Loucy (cell line): ENCODE measurements around the gene MAN1A2.
"Not testable (repeated sequence)": the region's sequence is repeated elsewhere in the genome, so short reads cannot be mapped to it uniquely, and the experiment has no call there.

Experiments used
- H2AFZ ChIP-seq: fragments of 200-600 bp; sonication (generic); 2 replicates; pipeline ENCODE4 v1.6.0; 2016; ENCODE audit warnings: antibody characterized with exemption, mild to moderate bottlenecking, low read length, moderate library complexity
- H3F3A ChIP-seq: fragments of 200-600 bp; 2 replicates; pipeline ENCODE4 v1.6.0; 2016; ENCODE audit warnings: antibody characterized with exemption, low read depth, mild to moderate bottlenecking
- H3K27me3 ChIP-seq: fragments of 200-600 bp; sonication (generic); 2 replicates; pipeline ENCODE4 v1.6.1; 2014; ENCODE audit warnings: low read length, mild to moderate bottlenecking; ENCODE audit not compliant: insufficient read depth, poor library complexity, severe bottlenecking
- H3K36me3 ChIP-seq: fragments of 200-600 bp; sonication (generic); 2 replicates; pipeline ENCODE4 v1.6.1; 2016; ENCODE audit warnings: low read length; ENCODE audit not compliant: insufficient read depth
- H3K4me1 ChIP-seq: fragments of 200-600 bp; sonication (generic); 2 replicates; pipeline ENCODE4 v1.5.1; 2014; ENCODE audit warnings: low read length, mild to moderate bottlenecking; ENCODE audit not compliant: insufficient read depth, poor library complexity, severe bottlenecking
- H3K4me2 ChIP-seq: fragments of 200-600 bp; sonication (generic); 2 replicates; pipeline ENCODE4 v1.6.0; 2014; ENCODE audit warnings: antibody characterized with exemption, low read length, low read depth, mild to moderate bottlenecking; ENCODE audit not compliant: poor library complexity, severe bottlenecking
- H3K4me3 ChIP-seq: fragments of 200-600 bp; sonication (generic); 2 replicates; pipeline ENCODE4 v1.5.1; 2014; ENCODE audit warnings: low read length, mild to moderate bottlenecking, mixed read lengths; ENCODE audit not compliant: poor library complexity, severe bottlenecking
- H3K79me2 ChIP-seq: fragments of 200-600 bp; sonication (generic); 2 replicates; pipeline ENCODE4 v1.6.1; 2014; ENCODE audit warnings: low read length; ENCODE audit not compliant: insufficient read depth
- H3K9ac ChIP-seq: fragments of 200-600 bp; sonication (generic); 2 replicates; pipeline ENCODE4 v1.6.0; 2014; ENCODE audit warnings: mild to moderate bottlenecking, low read depth, low read length, moderate library complexity; ENCODE audit not compliant: poor library complexity, severe bottlenecking
- H3K9me2 ChIP-seq: fragments of 200-600 bp; sonication (generic); replicated peaks from 2 replicates; pipeline ENCODE4 v1.6.1; 2016; ENCODE audit warnings: low read depth, low read length, mixed read lengths
- H3K9me3 ChIP-seq: fragments of 200-600 bp; sonication (generic); 2 replicates; pipeline ENCODE4 v1.6.1; 2014; ENCODE audit warnings: mild to moderate bottlenecking, antibody characterized with exemption, low read length, low read depth; ENCODE audit not compliant: insufficient read depth
- H4K20me1 ChIP-seq: fragments of 200-600 bp; sonication (generic); 2 replicates; pipeline ENCODE4 v1.6.0; 2014; ENCODE audit warnings: antibody characterized with exemption, low read length, mild to moderate bottlenecking; ENCODE audit not compliant: insufficient read depth, poor library complexity, severe bottlenecking
- EZH2phosphoT487 ChIP-seq: fragments of 200-600 bp; IDR thresholded peaks from 2 replicates; pipeline ENCODE4 v1.6.1; 2018; ENCODE audit warnings: antibody characterized with exemption, mild to moderate bottlenecking, moderate library complexity, borderline replicate concordance
- TF ChIP-seq, protein P1 (sequence below): fragments of 200-600 bp; sonication (generic); conservative IDR thresholded peaks from 2 replicates; pipeline ENCODE4 v1.5.1; 2014; ENCODE audit warnings: mild to moderate bottlenecking, antibody characterized with exemption, low read length

Gene MAN1A2

DNA sequence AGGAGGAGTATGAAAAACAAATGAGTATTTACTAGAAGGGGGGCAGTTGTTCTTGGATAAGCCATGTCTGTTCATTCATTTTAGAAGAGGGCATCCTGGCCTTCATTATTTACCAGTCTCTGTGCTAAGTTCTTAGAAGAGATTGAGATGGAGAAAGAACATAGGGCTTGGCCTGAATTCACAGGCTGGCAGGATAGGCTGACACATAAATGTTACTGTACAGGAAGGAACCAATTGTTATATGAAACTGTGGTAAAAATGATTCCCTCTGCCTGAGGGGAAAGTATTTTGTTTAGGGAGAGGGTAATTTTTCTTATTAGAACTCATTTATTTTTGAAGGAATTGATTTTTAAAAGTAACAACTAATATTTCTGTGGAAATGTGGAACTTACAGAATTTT lies 99.5 kb downstream of the MAN1A2 start:
- no peaks in the 10 kb centered on the region for H3K27me3 ChIP-seq
- H3K79me2 ChIP-seq = no peaks in the 10 kb centered on the region
- H3K4me3 ChIP-seq = no peak overlapping the region
- no peaks in the 10 kb centered on the region for H3K9me3 ChIP-seq
- H3K4me2 ChIP-seq = no peak overlapping the region
- H3F3A ChIP-seq = no peaks in the 10 kb centered on the region
- TF ChIP-seq, protein P1, sequence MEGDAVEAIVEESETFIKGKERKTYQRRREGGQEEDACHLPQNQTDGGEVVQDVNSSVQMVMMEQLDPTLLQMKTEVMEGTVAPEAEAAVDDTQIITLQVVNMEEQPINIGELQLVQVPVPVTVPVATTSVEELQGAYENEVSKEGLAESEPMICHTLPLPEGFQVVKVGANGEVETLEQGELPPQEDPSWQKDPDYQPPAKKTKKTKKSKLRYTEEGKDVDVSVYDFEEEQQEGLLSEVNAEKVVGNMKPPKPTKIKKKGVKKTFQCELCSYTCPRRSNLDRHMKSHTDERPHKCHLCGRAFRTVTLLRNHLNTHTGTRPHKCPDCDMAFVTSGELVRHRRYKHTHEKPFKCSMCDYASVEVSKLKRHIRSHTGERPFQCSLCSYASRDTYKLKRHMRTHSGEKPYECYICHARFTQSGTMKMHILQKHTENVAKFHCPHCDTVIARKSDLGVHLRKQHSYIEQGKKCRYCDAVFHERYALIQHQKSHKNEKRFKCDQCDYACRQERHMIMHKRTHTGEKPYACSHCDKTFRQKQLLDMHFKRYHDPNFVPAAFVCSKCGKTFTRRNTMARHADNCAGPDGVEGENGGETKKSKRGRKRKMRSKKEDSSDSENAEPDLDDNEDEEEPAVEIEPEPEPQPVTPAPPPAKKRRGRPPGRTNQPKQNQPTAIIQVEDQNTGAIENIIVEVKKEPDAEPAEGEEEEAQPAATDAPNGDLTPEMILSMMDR = no peak
- TF ChIP-seq EZH2phosphoT487 = no peak
- H2AFZ ChIP-seq = no peak overlapping the region
- H3K36me3 ChIP-seq = peaks cover 23% of the 10 kb centered on the region
- H3K9ac ChIP-seq = no peak overlapping the region
- no peaks in the 10 kb centered on the region for H3K4me1 ChIP-seq
- no peaks in the 10 kb centered on the region for H3K9me2 ChIP-seq
- peaks cover 2% of the 10 kb centered on the region for H4K20me1 ChIP-seq

DNA sequence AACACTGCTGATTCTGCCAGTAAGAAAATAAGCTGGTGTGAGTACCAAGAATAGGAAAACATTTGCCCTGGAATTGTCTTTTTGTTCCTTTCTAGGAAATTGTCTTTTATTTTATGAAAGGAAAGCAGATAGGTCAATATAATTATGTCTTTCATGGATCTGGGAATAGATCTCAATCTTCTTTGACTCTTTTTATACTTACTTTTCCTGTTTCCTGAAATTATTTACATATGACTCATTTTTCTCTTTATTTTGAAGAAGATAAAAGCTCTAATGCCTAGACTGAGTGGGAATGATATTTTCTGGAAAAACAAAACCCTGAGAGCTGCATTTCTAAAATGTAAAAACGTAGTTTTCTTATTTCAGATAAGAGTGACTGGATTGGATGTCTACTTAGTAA lies 100.1 kb downstream of the MAN1A2 start:
- TF ChIP-seq, protein P1 = no peak
- TF ChIP-seq EZH2phosphoT487 = no peak
- Histone ChIP-seq H2AFZ (no peak overlapping the region), H3F3A (no peaks in the 10 kb centered on the region), H3K9ac (no peak overlapping the region), H3K4me1 (no peaks in the 10 kb centered on the region), H3K9me2 (no peaks in the 10 kb centered on the region), H3K9me3 (no peaks in the 10 kb centered on the region), H3K79me2 (no peaks in the 10 kb centered on the region), H3K4me2 (no peak overlapping the region), H3K36me3 (peaks cover 23% of the 10 kb centered on the region), H3K27me3 (no peaks in the 10 kb centered on the region), H3K4me3 (no peak overlapping the region), H4K20me1 (peaks cover 2% of the 10 kb centered on the region)

DNA sequence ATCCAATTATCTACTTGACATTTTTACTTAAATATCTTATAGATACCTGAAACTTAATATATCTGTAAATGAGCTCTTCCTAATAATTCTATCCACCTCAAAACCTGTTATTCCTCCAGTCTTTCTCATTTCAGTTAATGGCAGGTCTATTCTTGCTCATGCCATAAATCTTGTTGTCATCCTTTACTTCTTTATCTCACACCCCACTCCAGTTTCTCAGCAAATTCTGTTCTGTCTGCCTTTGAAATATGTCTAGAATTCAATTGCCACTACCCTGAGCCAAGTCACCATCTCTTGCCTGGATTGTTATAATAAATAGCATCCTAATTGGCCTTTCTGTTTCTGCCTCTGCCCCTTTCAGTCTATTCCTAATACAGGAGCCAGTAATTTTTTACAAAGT lies 105.8 kb downstream of the MAN1A2 start:
- H3K4me2 ChIP-seq = no peak overlapping the region
- no peaks in the 10 kb centered on the region for H3K4me1 ChIP-seq
- H3K79me2 ChIP-seq = no peaks in the 10 kb centered on the region
- no peak overlapping the region for H3K9ac ChIP-seq
- no peaks in the 10 kb centered on the region for H3K27me3 ChIP-seq
- no peaks in the 10 kb centered on the region for H4K20me1 ChIP-seq
- H3F3A ChIP-seq = no peaks in the 10 kb centered on the region
- no peak overlapping the region for H2AFZ ChIP-seq
- H3K9me3 ChIP-seq = no peaks in the 10 kb centered on the region
- H3K36me3 ChIP-seq = peaks cover 11% of the 10 kb centered on the region; the same call in 1 of the 2 replicates
- TF ChIP-seq, protein P1 = no peak
- TF ChIP-seq EZH2phosphoT487 = no peak
- H3K4me3 ChIP-seq = no peak overlapping the region
- no peaks in the 10 kb centered on the region for H3K9me2 ChIP-seq

DNA sequence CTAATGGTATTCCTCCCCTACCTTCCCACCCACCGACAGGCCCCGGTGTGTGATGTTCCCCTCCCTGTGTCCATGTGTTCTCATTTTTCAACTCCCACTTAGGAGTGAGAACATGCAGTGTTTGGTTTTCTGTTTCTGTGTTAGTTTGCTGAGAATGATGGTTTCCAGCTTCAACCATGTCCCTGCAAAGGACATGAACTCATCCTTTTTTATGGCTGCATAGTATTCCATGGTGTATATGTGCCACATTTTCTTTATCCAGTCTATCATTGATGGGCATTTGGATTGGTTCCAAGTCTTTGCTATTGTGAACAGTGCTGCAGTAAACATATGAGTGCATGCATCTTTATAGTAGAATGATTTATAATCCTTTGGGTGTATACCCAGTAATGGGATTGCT lies 108.2 kb downstream of the MAN1A2 start:
- H3K9ac ChIP-seq = not testable (repeated sequence)

More for the DNA sequence above, 108.2 kb downstream of the MAN1A2 start:
- not testable (repeated sequence) for H4K20me1 ChIP-seq, H3K36me3 ChIP-seq, H2AFZ ChIP-seq, H3K27me3 ChIP-seq, H3K4me3 ChIP-seq, H3K9me3 ChIP-seq, H3K4me2 ChIP-seq, H3K4me1 ChIP-seq, H3K79me2 ChIP-seq, H3K9me2 ChIP-seq, H3F3A ChIP-seq
